B cell (primary cell): ENCODE data around the gene NEGR1. TPM values are rescaled to one million over a fixed set of nuclear protein-coding genes. Genes with fewer than 3 reads are reported as not detected.

Experiments used
- ATAC-seq: fragments of 200-7000 bp; cut with Tn5 transposase; one replicate; pipeline ENCODE4 v1.10.0; 2021; ENCODE audit warnings: low read depth, mild to moderate bottlenecking, moderate number of reproducible peaks, moderate library complexity
- CTCF ChIA-PET: fragments of 350-600 bp; sonication (Branson Sonifier 250); formaldehyde crosslinking; loops from one replicate; lab custom pipeline; 2021; ENCODE audit warnings: antibody characterized with exemption, inconsistent platforms; lab: Charles Lee
- POLR2A ChIA-PET: fragments of 350-600 bp; sonication (Branson Sonifier 250); formaldehyde crosslinking; loops from one replicate; lab custom pipeline; 2021; ENCODE audit warnings: antibody characterized with exemption; lab: Charles Lee
- DNase-seq: peaks from one replicate; pipeline ENCODE4 v3.0.0; 2013
- H2AFZ ChIP-seq: 2 replicates; pipeline ENCODE4 v1.6.1; 2012; ENCODE audit warnings: mild to moderate bottlenecking, low read depth, low read length; ENCODE audit not compliant: insufficient read depth, poor library complexity, severe bottlenecking
- H3K27ac ChIP-seq, 2 donors: 1 replicate in 1 of 2; 2 replicates in 1 of 2; pipeline ENCODE4 v1.5.1; 2012 to 2013; ENCODE audit warnings: low read length in 2 of 2, mild to moderate bottlenecking in 2 of 2, moderate library complexity in 1 of 2
- H3K27me3 ChIP-seq, 4 experiments: fragments of 200-600 bp in 1 of 4; sonication (generic) in 1 of 4; replicated peaks in 1 of 4; 1 replicate in 2 of 4; 2 replicates in 2 of 4; pipeline versions ENCODE4 v1.6.1 to v1.7.0; 2013 to 2016; ENCODE audit warnings: low read length in 3 of 4, mild to moderate bottlenecking in 2 of 4, mixed read lengths in 1 of 4, moderate library complexity in 1 of 4; ENCODE audit not compliant: insufficient read depth in 4 of 4, control insufficient read depth in 3 of 4; ENCODE audit errors: control extremely low read depth in 1 of 4
- H3K36me3 ChIP-seq, 2 experiments: replicated peaks in 1 of 2; 1 replicate in 1 of 2; 2 replicates in 1 of 2; pipeline versions ENCODE4 v1.6.1 to v1.7.1; 2013; ENCODE audit warnings: low read length in 1 of 2; ENCODE audit not compliant: insufficient read depth in 2 of 2, control insufficient read depth in 1 of 2; ENCODE audit errors: control extremely low read depth in 1 of 2, extremely low read depth in 1 of 2
- H3K4me1 ChIP-seq, 2 donors: fragments of 200-600 bp in 1 of 2; sonication (generic) in 1 of 2; 1 replicate in 1 of 2; 2 replicates in 1 of 2; pipeline versions ENCODE4 v1.5.1 to v1.6.1; 2013 to 2017; ENCODE audit warnings: low read length in 2 of 2; ENCODE audit not compliant: control insufficient read depth in 2 of 2, insufficient read depth in 2 of 2
- H3K4me2 ChIP-seq: replicated peaks from 2 replicates; pipeline ENCODE3; 2012; ENCODE audit warnings: mild to moderate bottlenecking, low read depth, low read length; ENCODE audit not compliant: poor library complexity, severe bottlenecking
- H3K4me3 ChIP-seq, 5 experiments: fragments of 200-600 bp in 1 of 5; sonication (generic) in 1 of 5; 1 replicate in 3 of 5; 2 replicates in 2 of 5; pipeline versions ENCODE4 v1.5.1 to v1.7.0; 2011 to 2016; ENCODE audit warnings: low read length in 4 of 5, mild to moderate bottlenecking in 4 of 5, low read depth in 2 of 5, control low read depth in 1 of 5, moderate library complexity in 1 of 5; ENCODE audit not compliant: insufficient read depth in 1 of 5; ENCODE audit errors: control extremely low read depth in 1 of 5, extremely low read depth in 1 of 5
- H3K79me2 ChIP-seq: fragments of 200-600 bp; sonication (generic); one replicate; pipeline ENCODE4 v1.6.0; 2016; ENCODE audit warnings: low read length; ENCODE audit not compliant: control insufficient read depth, insufficient read depth
- H3K9ac ChIP-seq: fragments of 200-600 bp; sonication (generic); 2 replicates; pipeline ENCODE4 v1.6.1; 2017; ENCODE audit warnings: mild to moderate bottlenecking, low read length, moderate library complexity
- H3K9me3 ChIP-seq, 3 donors: one replicate each; pipeline versions ENCODE4 v1.6.1 to v1.7.1; 2013; ENCODE audit warnings: low read length in 2 of 3; ENCODE audit not compliant: control insufficient read depth in 2 of 3, insufficient read depth in 1 of 3; ENCODE audit errors: control extremely low read depth in 1 of 3
- H4K20me1 ChIP-seq: 2 replicates; pipeline ENCODE4 v1.6.0; 2012; ENCODE audit warnings: mild to moderate bottlenecking, low read length; ENCODE audit not compliant: insufficient read depth, control insufficient read depth, poor library complexity, severe bottlenecking
- H3K27ac Mint-ChIP-seq: one replicate; pipeline ENCODE4 v1.8.0; 2021; ENCODE audit warnings: mixed read lengths
- H3K27me3 Mint-ChIP-seq: one replicate; pipeline ENCODE4 v1.8.0; 2021; ENCODE audit warnings: mixed read lengths
- H3K4me1 Mint-ChIP-seq: one replicate; pipeline ENCODE4 v1.8.0; 2021; ENCODE audit warnings: mixed read lengths
- H3K4me3 Mint-ChIP-seq: one replicate; pipeline ENCODE4 v1.8.0; 2021; ENCODE audit warnings: mixed read lengths
- H3K9me3 Mint-ChIP-seq: one replicate; pipeline ENCODE4 v1.8.0; 2022; ENCODE audit warnings: mixed read lengths; ENCODE audit not compliant: insufficient read depth
- CTCF ChIP-seq: fragments of 200-600 bp; IDR thresholded peaks from one replicate; pipeline ENCODE4 v1.8.0; 2022; ENCODE audit warnings: antibody characterized with exemption, mild to moderate bottlenecking
- EZH2 ChIP-seq: IDR thresholded peaks from 2 replicates; pipeline ENCODE4 v1.6.1; 2012; ENCODE audit warnings: borderline replicate concordance, low read depth, mild to moderate bottlenecking, moderate library complexity, low read length; ENCODE audit not compliant: insufficient read depth, poor library complexity, severe bottlenecking
- WGBS: methylation state at CpG from one replicate; pipeline ENCODE4 v1.1.5; 2013; ENCODE audit warnings: missing lambda C conversion rate; ENCODE audit not compliant: insufficient coverage; 5-methylcytosine and 5-hydroxymethylcytosine counted together
- intact Hi-C: fragments of 100-400 bp; cut with micrococcal nuclease; formaldehyde crosslinking; loops from one replicate; pipeline ENCODE4 v1.10.0; 2022
- polyA plus RNA-seq: library from polyadenylated mRNA; depleted of rRNA; stranded (reverse); fragments of >200 nt; gene quantifications from 2 replicates; pipeline ENCODE4 v1.2.3, GENCODE V29; 2012
- total RNA-seq, 2 donors: library from RNA; stranded (reverse); fragments of 120-200 nt in 1 of 2; gene quantifications; 1 replicate in 1 of 2; 2 replicates in 1 of 2; pipeline versions ENCODE4 v1.2.3 to v1.2.4, GENCODE V29; 2013 to 2022

NEGR1 gene
- total and polyA plus RNA-seq, 2 donors (not counting 1 experiment from before 2014, with no cell fraction given): 0.01 TPM; not detected in 1

- ChIA-PET POLR2A (no interaction called here), CTCF (no interaction called here)
- no peak overlapping the region for H3K27ac ChIP-seq
- no CpG with 5 or more reads among the region's 3 CpGs for WGBS
- H3K27me3 ChIP-seq: no peaks in the 10 kb centered on the region
- no peaks in the 10 kb centered on the region for H3K4me1 Mint-ChIP-seq
- ATAC-seq (no peak), DNase-seq (no peak)
- no peak overlapping the region for H3K4me3 ChIP-seq
- H3K4me2 ChIP-seq: no peak overlapping the region
- TF ChIP-seq EZH2 (no peak), CTCF (no peak)
- H3K36me3 ChIP-seq: no peaks in the 10 kb centered on the region
- no peak overlapping the region for H3K9ac ChIP-seq
- intact Hi-C loops: no loop called here
- H3K27ac Mint-ChIP-seq: no peak overlapping the region
- H2AFZ ChIP-seq: no peak overlapping the region
- no peaks in the 10 kb centered on the region for H3K9me3 ChIP-seq
- H3K4me1 ChIP-seq: no peaks in the 10 kb centered on the region
- H3K9me3 Mint-ChIP-seq: no peaks in the 10 kb centered on the region
- H3K27me3 Mint-ChIP-seq: no peaks in the 10 kb centered on the region
- H3K79me2 ChIP-seq: no peaks in the 10 kb centered on the region
- no peak overlapping the region for H3K4me3 Mint-ChIP-seq
- no peaks in the 10 kb centered on the region for H4K20me1 ChIP-seq
These were observed 57.8 kb downstream of the NEGR1 start for GRCh38 chr1:72224506-72224905.

- no peak overlapping the region for H3K9ac ChIP-seq
- H4K20me1 ChIP-seq: no peaks in the 10 kb centered on the region
- 87% methylated on average over 1 of the region's 1 CpG for WGBS
- H3K27me3 ChIP-seq: no peaks in the 10 kb centered on the region
- Mint-ChIP-seq H3K4me1 (no peaks in the 10 kb centered on the region), H3K4me3 (no peak overlapping the region), H3K9me3 (no peaks in the 10 kb centered on the region), H3K27me3 (no peaks in the 10 kb centered on the region), H3K27ac (no peak overlapping the region)
- ATAC-seq: no peak
- H3K4me2 ChIP-seq: no peak overlapping the region
- H3K79me2 ChIP-seq: no peaks in the 10 kb centered on the region
- CTCF ChIA-PET: no interaction called here
- no peaks in the 10 kb centered on the region for H3K9me3 ChIP-seq
- DNase-seq: no peak
- H3K4me1 ChIP-seq: no peaks in the 10 kb centered on the region
- intact Hi-C loops: no loop called here
- no peaks in the 10 kb centered on the region for H3K36me3 ChIP-seq
- H3K4me3 ChIP-seq: no peak overlapping the region
- no peak for TF ChIP-seq EZH2
- TF ChIP-seq CTCF: no peak
- POLR2A ChIA-PET: no interaction called here
- no peak overlapping the region for H3K27ac ChIP-seq
- no peak overlapping the region for H2AFZ ChIP-seq
These were observed 60.5 kb downstream of the NEGR1 start for GRCh38 chr1:72221811-72222210.
